WTC11 (cell line): Measurements from ENCODE around the gene DDX4.
"Not testable (repeated sequence)": the region's sequence is repeated elsewhere in the genome, so short reads cannot be mapped to it uniquely, and the experiment has no call there.

Source experiments
- ATF2 ChIP-seq: sonication (generic); formaldehyde crosslinking; IDR thresholded peaks from 2 replicates; pipeline ENCODE4 v1.8.1; 2022; ENCODE audit warnings: low read depth, missing genetic modification reagents, borderline replicate concordance
- ATF3 ChIP-seq: sonication (generic); formaldehyde crosslinking; conservative IDR thresholded peaks from 2 replicates; pipeline ENCODE4 v1.8.1; 2022; ENCODE audit warnings: mild to moderate bottlenecking, missing genetic modification reagents
- CREM ChIP-seq: sonication (generic); formaldehyde crosslinking; IDR thresholded peaks from 2 replicates; pipeline ENCODE4 v1.8.1; 2022; ENCODE audit warnings: mild to moderate bottlenecking, missing genetic modification reagents, moderate library complexity
- CTCF ChIP-seq: fragments of 200-600 bp; IDR thresholded peaks from 2 replicates; pipeline ENCODE4 v1.8.0; 2022; ENCODE audit warnings: antibody characterized with exemption
- ELF4 ChIP-seq: sonication (generic); formaldehyde crosslinking; IDR thresholded peaks from 2 replicates; pipeline ENCODE4 v1.8.1; 2022; ENCODE audit warnings: low read depth, mild to moderate bottlenecking, moderate library complexity, missing genetic modification reagents
- GRHL2 ChIP-seq: fragments of 250-450 bp; sonication (Bioruptor Pico); IDR thresholded peaks from 2 replicates; pipeline ENCODE4 v1.8.0; 2022; ENCODE audit warnings: mild to moderate bottlenecking, moderate library complexity; ENCODE audit not compliant: insufficient replicate concordance, severe bottlenecking
- IRF2 ChIP-seq: sonication (generic); formaldehyde crosslinking; IDR thresholded peaks from 2 replicates; pipeline ENCODE4 v1.8.0; 2022; ENCODE audit warnings: low read depth, missing genetic modification reagents, borderline replicate concordance
- NFATC4 ChIP-seq: fragments of 250-450 bp; sonication (Bioruptor Pico); IDR thresholded peaks from 2 replicates; pipeline ENCODE4 v1.9.0; 2021; ENCODE audit warnings: mild to moderate bottlenecking
- NR2C2 ChIP-seq: sonication (generic); formaldehyde crosslinking; IDR thresholded peaks from 2 replicates; pipeline ENCODE4 v1.8.0; 2022; ENCODE audit warnings: mild to moderate bottlenecking, missing genetic modification reagents
- PREB ChIP-seq: sonication (generic); formaldehyde crosslinking; IDR thresholded peaks from 2 replicates; pipeline ENCODE4 v1.8.1; 2022; ENCODE audit warnings: mild to moderate bottlenecking, missing genetic modification reagents, moderate library complexity, borderline replicate concordance
- SP1 ChIP-seq: sonication (generic); formaldehyde crosslinking; conservative IDR thresholded peaks from 2 replicates; pipeline ENCODE4 v1.8.1; 2022; ENCODE audit warnings: missing genetic modification reagents

- TF ChIP-seq CTCF; ELF4 (CRISPR knock-in tag); CREM (CRISPR knock-in tag); ATF3 (CRISPR knock-in tag); NR2C2 (CRISPR knock-in tag); GRHL2; ATF2 (CRISPR knock-in tag); NFATC4 (CRISPR knock-in tag); IRF2; PREB (CRISPR knock-in tag); SP1 (CRISPR knock-in tag): not testable (repeated sequence)
Observed at GRCh38 chr5:55719026-55719425, 18.8 kb upstream of the DDX4 start.
